Measurements from ENCODE around the gene CDK14.

Gene CDK14

GRCh38 chr7:90988516-90988915, 392.4 kb downstream of the CDK14 start:
- no peak overlapping the region for H3K27ac ChIP-seq
- H3K9me3 ChIP-seq = no peaks in the 10 kb centered on the region
- no peak for TF ChIP-seq CTCF (IDR thresholded peaks at IDR 0.05)
- no peaks in the 10 kb centered on the region for H3K4me1 ChIP-seq (ENCODE audit: control insufficient read depth in 1 of 2, insufficient read depth in 1 of 2, low read depth in 1 of 2, low read length in 1 of 2)
- peaks cover 12% of the 10 kb centered on the region for H3K36me3 ChIP-seq
- H3K4me3 ChIP-seq (ENCODE audit: low read depth in 1 of 2, low read length in 1 of 2) = no peak overlapping the region
- no peaks in the 10 kb centered on the region for H3K27me3 ChIP-seq

- H3K36me3 ChIP-seq = peaks cover 10% of the 10 kb centered on the region
- H3K27me3 ChIP-seq = no peaks in the 10 kb centered on the region
- no peaks in the 10 kb centered on the region for H3K9me3 ChIP-seq
- no peak overlapping the region for H3K27ac ChIP-seq
- H3K4me3 ChIP-seq (ENCODE audit: low read depth in 1 of 2, low read length in 1 of 2) = no peak overlapping the region
- no peaks in the 10 kb centered on the region for H3K4me1 ChIP-seq (ENCODE audit: control insufficient read depth in 1 of 2, insufficient read depth in 1 of 2, low read depth in 1 of 2, low read length in 1 of 2)
- TF ChIP-seq CTCF (IDR thresholded peaks at IDR 0.05) = no peak
Observed at GRCh38 chr7:90988996-90989765, 393.1 kb downstream of the CDK14 start.

GRCh38 chr7:90994121-90994520, 398.0 kb downstream of the CDK14 start:
- Histone ChIP-seq H3K4me3 (ENCODE audit: low read depth in 1 of 2, low read length in 1 of 2) (no peak overlapping the region), H3K27me3 (no peaks in the 10 kb centered on the region), H3K36me3 (no peaks in the 10 kb centered on the region), H3K9me3 (no peaks in the 10 kb centered on the region), H3K4me1 (ENCODE audit: control insufficient read depth in 1 of 2, insufficient read depth in 1 of 2, low read depth in 1 of 2, low read length in 1 of 2) (no peaks in the 10 kb centered on the region), H3K27ac (no peak overlapping the region)
- no peak for TF ChIP-seq CTCF (IDR thresholded peaks at IDR 0.05)

- no peak overlapping the region for H3K4me3 ChIP-seq (ENCODE audit: low read depth in 1 of 2, low read length in 1 of 2)
- TF ChIP-seq CTCF (IDR thresholded peaks at IDR 0.05) = no peak
- H3K36me3 ChIP-seq = no peaks in the 10 kb centered on the region
- H3K4me1 ChIP-seq (ENCODE audit: control insufficient read depth in 1 of 2, insufficient read depth in 1 of 2, low read depth in 1 of 2, low read length in 1 of 2) = no peaks in the 10 kb centered on the region
- no peaks in the 10 kb centered on the region for H3K9me3 ChIP-seq
- H3K27me3 ChIP-seq = no peaks in the 10 kb centered on the region
- no peak overlapping the region for H3K27ac ChIP-seq
Observed at GRCh38 chr7:90994601-90995000, 398.5 kb downstream of the CDK14 start.

GRCh38 chr7:90995996-90996395, 399.9 kb downstream of the CDK14 start:
- Histone ChIP-seq H3K4me1 (ENCODE audit: control insufficient read depth in 1 of 2, insufficient read depth in 1 of 2, low read depth in 1 of 2, low read length in 1 of 2) (no peaks in the 10 kb centered on the region), H3K36me3 (no peaks in the 10 kb centered on the region), H3K4me3 (ENCODE audit: low read depth in 1 of 2, low read length in 1 of 2) (no peak overlapping the region), H3K27me3 (no peaks in the 10 kb centered on the region), H3K9me3 (no peaks in the 10 kb centered on the region), H3K27ac (no peak overlapping the region)
- no peak for TF ChIP-seq CTCF (IDR thresholded peaks at IDR 0.05)

Measured in neutrophil (primary cell).